Fibroblast of villous mesenchyme (primary cell): Measurements from ENCODE around the gene CD99L2. TPM values are rescaled to one million over a fixed set of nuclear protein-coding genes. Genes with fewer than 3 reads are reported as not detected.

Source experiments
- DNase-seq: peaks from one replicate; pipeline ENCODE4 v3.0.0-alpha.2; 2010; ENCODE audit warnings: low read depth
- H3K4me3 ChIP-seq: 2 replicates; pipeline ENCODE4 v1.5.1; 2011; ENCODE audit warnings: low read depth, mild to moderate bottlenecking, low read length
- CTCF ChIP-seq: IDR thresholded peaks from 2 replicates; pipeline ENCODE4 v1.5.1; 2012; ENCODE audit warnings: low read depth, mild to moderate bottlenecking, low read length; ENCODE audit not compliant: insufficient read depth
- total RNA-seq: library from RNA; depleted of rRNA; stranded (reverse); fragments of >200 nt; gene quantifications from 2 replicates; pipeline ENCODE4 v1.2.3, GENCODE V29; 2012

CD99L2 gene
- total RNA-seq, 1 donor, result 47.9 TPM

GRCh38 chrX:150752124-150752523, 146.3 kb downstream of the CD99L2 start:
- TF ChIP-seq CTCF, result no peak
- DNase-seq, result peak; percentile 6
- H3K4me3 ChIP-seq, result no peak overlapping the region

- DNase-seq, result no peak
- no peak overlapping the region for H3K4me3 ChIP-seq
- TF ChIP-seq CTCF, result no peak
Observed at GRCh38 chrX:150736475-150736874, 162.0 kb downstream of the CD99L2 start.

- no peak overlapping the region for H3K4me3 ChIP-seq
- TF ChIP-seq CTCF, result no peak
- peak; percentile 82 for DNase-seq
Observed at GRCh38 chrX:150731795-150732194, 166.7 kb downstream of the CD99L2 start.

GRCh38 chrX:150730719-150731118, 167.7 kb downstream of the CD99L2 start:
- H3K4me3 ChIP-seq, result no peak overlapping the region
- peak; percentile 42 for DNase-seq
- no peak for TF ChIP-seq CTCF

GRCh38 chrX:150729956-150730355, 168.5 kb downstream of the CD99L2 start:
- no peak for DNase-seq
- no peak for TF ChIP-seq CTCF
- H3K4me3 ChIP-seq, result no peak overlapping the region

GRCh38 chrX:150719621-150720020, 178.8 kb downstream of the CD99L2 start:
- no peak overlapping the region for H3K4me3 ChIP-seq

More at GRCh38 chrX:150719621-150720020, 178.8 kb downstream of the CD99L2 start:
- TF ChIP-seq CTCF, result no peak
- DNase-seq, result no peak

Other genes with a start within 250 kb of the CD99L2 start
- 15.5 and 30.2 TPM in 2 replicates for gene MTMR1, start 205.3 kb downstream of the CD99L2 start, total RNA-seq
- 13.9 and 14.7 TPM in 2 replicates for gene HMGB3, start 84.7 kb upstream of the CD99L2 start, total RNA-seq